Measurements from ENCODE around the gene RAD51B.

Gene RAD51B

GRCh38 chr14:67908052-67908754, 88.6 kb downstream of the RAD51B start:
- no peak for DNase-seq

- DNase-seq, result no peak
Observed at GRCh38 chr14:67911562-67911961, 92.0 kb downstream of the RAD51B start.

- no peak for DNase-seq
Observed at GRCh38 chr14:67916430-67916829, 96.9 kb downstream of the RAD51B start.

GRCh38 chr14:67917006-67917405, 97.4 kb downstream of the RAD51B start:
- DNase-seq, result no peak

GRCh38 chr14:67918838-67919237, 99.3 kb downstream of the RAD51B start:
- DNase-seq, result no peak

- DNase-seq, result no peak
Observed at GRCh38 chr14:67919259-67920032, 99.9 kb downstream of the RAD51B start.

- DNase-seq, result no peak
Observed at GRCh38 chr14:67926821-67927220, 107.2 kb downstream of the RAD51B start.

- no peak for DNase-seq
Observed at GRCh38 chr14:67927244-67927643, 107.7 kb downstream of the RAD51B start.

GRCh38 chr14:67928375-67928774, 108.8 kb downstream of the RAD51B start:
- DNase-seq, result no peak

- DNase-seq, result no peak
Observed at GRCh38 chr14:67932708-67933246, 113.2 kb downstream of the RAD51B start.

GRCh38 chr14:67933266-67933665, 113.7 kb downstream of the RAD51B start:
- no peak for DNase-seq

GRCh38 chr14:67934087-67934486, 114.5 kb downstream of the RAD51B start:
- no peak for DNase-seq

GRCh38 chr14:67934862-67935261, 115.3 kb downstream of the RAD51B start:
- no peak for DNase-seq

GRCh38 chr14:67935371-67935770, 115.8 kb downstream of the RAD51B start:
- no peak for DNase-seq

GRCh38 chr14:67938071-67938470, 118.5 kb downstream of the RAD51B start:
- DNase-seq, result no peak

GRCh38 chr14:67940486-67941455, 121.2 kb downstream of the RAD51B start:
- no peak for DNase-seq

- no peak for DNase-seq
Observed at GRCh38 chr14:67941456-67942018, 122.0 kb downstream of the RAD51B start.

- no peak for DNase-seq
Observed at GRCh38 chr14:67942080-67942710, 122.6 kb downstream of the RAD51B start.

- peak; percentile 13 for DNase-seq
Observed at GRCh38 chr14:67943947-67944346, 124.4 kb downstream of the RAD51B start.

- no peak for DNase-seq
Observed at GRCh38 chr14:67944605-67945004, 125.0 kb downstream of the RAD51B start.

GRCh38 chr14:67949771-67950170, 130.2 kb downstream of the RAD51B start:
- DNase-seq, result no peak

GRCh38 chr14:67950386-67950785, 130.8 kb downstream of the RAD51B start:
- DNase-seq, result no peak

Data from stimulated activated CD4-positive, alpha-beta T cell treated with anti-CD3 and anti-CD28 coated beads, Interleukin-1b, Interleukin-23, amount 100 ng/mL, for 48 hours (primary cell).